Esophagus squamous epithelium (tissue), 4 donors: ENCODE results near the gene GK2.

Experiments
- CTCF ChIP-seq, 6 experiments: fragments of 450-650 bp in 4 of 6; fragments of 200-600 bp in 2 of 6; sonication (generic) in 2 of 6; IDR thresholded peaks; one replicate each; pipeline ENCODE4 v1.5.1; 2016 to 2019; ENCODE audit warnings: antibody characterized with exemption in 6 of 6, mild to moderate bottlenecking in 4 of 6, moderate library complexity in 4 of 6
- POLR2A ChIP-seq, 4 donors: fragments of 450-650 bp; IDR thresholded peaks; one replicate each; pipeline ENCODE4 v1.6.1; 2017; ENCODE audit warnings: antibody characterized with exemption in 4 of 4, mild to moderate bottlenecking in 4 of 4, moderate library complexity in 3 of 4

- TF ChIP-seq CTCF (IDR thresholded peaks at IDR 0.05) (no peak), POLR2A (IDR thresholded peaks at IDR 0.05) (no peak)
Measured at GRCh38 chr4:79442422-79442821, 34.4 kb upstream of the GK2 start.
